Tibial nerve (tissue), 4 donors: ENCODE data around the gene GNB5. TPM values are rescaled to one million over a fixed set of nuclear protein-coding genes. Genes with fewer than 3 reads are reported as not detected.
A peak's percentile ranks its signal among the peaks of the same experiment; 100 is the strongest.
"Not testable (repeated sequence)": the region's sequence is repeated elsewhere in the genome, so short reads cannot be mapped to it uniquely, and the experiment has no call there.

ENCODE experiments used
- DNase-seq, 2 donors: peaks; one replicate each; pipeline ENCODE4 v3.0.0-alpha.2; 2019; ENCODE audit warnings: low spot score in 2 of 2
- H3K27ac ChIP-seq, 4 donors: fragments of 200-600 bp; sonication (generic) in 3 of 4; one replicate each; pipeline ENCODE4 v1.5.1; 2017 to 2019; ENCODE audit warnings: mild to moderate bottlenecking in 1 of 4
- H3K27me3 ChIP-seq, 2 donors: fragments of 200-600 bp; sonication (generic) in 1 of 2; one replicate each; pipeline versions ENCODE4 v1.5.1 to v1.6.0; 2017 to 2019
- H3K36me3 ChIP-seq, 3 donors: fragments of 200-600 bp; sonication (generic); one replicate each; pipeline ENCODE4 v1.5.1; 2018 to 2019
- H3K4me1 ChIP-seq, 4 donors: fragments of 200-600 bp; sonication (generic) in 3 of 4; one replicate each; pipeline ENCODE4 v1.5.1; 2017 to 2019
- H3K4me3 ChIP-seq, 4 donors: fragments of 200-600 bp; sonication (generic) in 3 of 4; one replicate each; pipeline ENCODE4 v1.5.1; 2017 to 2019; ENCODE audit warnings: mild to moderate bottlenecking in 1 of 4, moderate library complexity in 1 of 4
- H3K9me3 ChIP-seq, 4 donors: fragments of 200-600 bp; sonication (generic) in 3 of 4; one replicate each; pipeline ENCODE4 v1.5.1; 2017 to 2019
- CTCF ChIP-seq, 5 experiments: fragments of 200-600 bp in 3 of 5; fragments of 450-650 bp in 2 of 5; sonication (generic) in 3 of 5; IDR thresholded peaks; one replicate each; pipeline ENCODE4 v1.5.1; 2016 to 2019; ENCODE audit warnings: antibody characterized with exemption in 5 of 5, mild to moderate bottlenecking in 3 of 5, moderate library complexity in 2 of 5
- EP300 ChIP-seq, 2 donors: sonication (generic); formaldehyde crosslinking; IDR thresholded peaks; one replicate each; pipeline ENCODE4 v1.6.1; 2017; ENCODE audit warnings: antibody characterized with exemption in 2 of 2, mild to moderate bottlenecking in 1 of 2
- POLR2A ChIP-seq, 2 donors: fragments of 450-650 bp; IDR thresholded peaks; one replicate each; pipeline ENCODE4 v1.6.1; 2017; ENCODE audit warnings: antibody characterized with exemption in 2 of 2, mild to moderate bottlenecking in 2 of 2, moderate library complexity in 2 of 2
- WGBS, 2 donors: methylation state at CpG; one replicate each; pipeline ENCODE4 v1.1.5; 2018; 5-methylcytosine and 5-hydroxymethylcytosine counted together
- total RNA-seq, 4 donors: library from RNA; depleted of rRNA; stranded (reverse); fragments of >200 nt; gene quantifications; one replicate each; pipeline ENCODE4 v1.1.0, GENCODE V29; 2016

GNB5 gene
- 10 to 100 TPM in 3 of 4 donors, 1 to 10 TPM in 1; 5.5 to 24.1 (median 16.4) TPM for total RNA-seq

GRCh38 chr15:52191207-52191606, at the start of gene GNB5:
Gene GNB5, minus strand, starts transcription at chr15:52191392. Its CDS starts 6,716 bp downstream, at chr15:52184676.
- TF ChIP-seq POLR2A (IDR thresholded peaks at IDR 0.05) (no peak), CTCF (IDR thresholded peaks at IDR 0.05) (no peak), EP300 (IDR thresholded peaks at IDR 0.05) (no peak)
- H3K4me1 ChIP-seq: no peaks in the 10 kb centered on the region
- no peak within 1 kb of the TSS for H3K4me3 ChIP-seq
- no peak within 1 kb of the TSS for H3K27ac ChIP-seq
- DNase-seq: no peak
- H3K9me3 ChIP-seq: no peaks in the 10 kb centered on the region
- WGBS, 2 donors: 75 to 82% methylated on average over 7 of the region's 7 CpGs
- no peaks in the 10 kb centered on the region for H3K27me3 ChIP-seq
- H3K36me3 ChIP-seq: no peaks in the 10 kb centered on the region

- WGBS, 2 donors: 90 to 92% methylated on average over 3 of the region's 3 CpGs
- Histone ChIP-seq H3K4me1 (no peaks in the 10 kb centered on the region), H3K9me3 (no peaks in the 10 kb centered on the region), H3K4me3 (no peak overlapping the region), H3K36me3 (no peaks in the 10 kb centered on the region), H3K27me3 (no peaks in the 10 kb centered on the region), H3K27ac (no peak overlapping the region)
- DNase-seq: no peak
- TF ChIP-seq POLR2A (IDR thresholded peaks at IDR 0.05): no peak
- no peak for TF ChIP-seq EP300 (IDR thresholded peaks at IDR 0.05)
- TF ChIP-seq CTCF (IDR thresholded peaks at IDR 0.05): no peak
Observed at GRCh38 chr15:52240166-52240565, 49.0 kb upstream of the GNB5 start.

- H3K36me3 ChIP-seq, H3K27me3 ChIP-seq, H3K9me3 ChIP-seq, H3K4me3 ChIP-seq, DNase-seq, H3K27ac ChIP-seq, H3K4me1 ChIP-seq: not testable (repeated sequence)
- 96% methylated on average over 13 of the region's 13 CpGs for WGBS, 2 donors
Observed at GRCh38 chr15:52238989-52239525, 47.9 kb upstream of the GNB5 start.

- Histone ChIP-seq H3K27me3 (no peaks in the 10 kb centered on the region), H3K36me3 (no peaks in the 10 kb centered on the region), H3K9me3 (no peaks in the 10 kb centered on the region), H3K4me3 (no peak overlapping the region), H3K4me1 (peaks cover 0 to 7% (median 3%) of the 10 kb centered on the region in 4 donors), H3K27ac (no peak overlapping the region)
- WGBS, 2 donors: 88 to 92% methylated on average over 3 of the region's 3 CpGs
- no peak for DNase-seq
- TF ChIP-seq EP300 (IDR thresholded peaks at IDR 0.05) (no peak), CTCF (IDR thresholded peaks at IDR 0.05) (no peak), POLR2A (IDR thresholded peaks at IDR 0.05) (no peak)
Observed at GRCh38 chr15:52238149-52238548, 47.0 kb upstream of the GNB5 start.

- Histone ChIP-seq H3K36me3 (no peaks in the 10 kb centered on the region), H3K9me3 (no peaks in the 10 kb centered on the region), H3K27me3 (no peaks in the 10 kb centered on the region), H3K4me1 (peaks cover 0 to 7% (median 3%) of the 10 kb centered on the region in 4 donors), H3K27ac (peak overlapping the region in 1 of 4 donors; percentile 56), H3K4me3 (no peak overlapping the region)
- WGBS, 2 donors: 82 to 87% methylated on average over 7 to 8 of the region's 8 CpGs
- DNase-seq: no peak
- no peak for TF ChIP-seq CTCF (IDR thresholded peaks at IDR 0.05)
- TF ChIP-seq EP300 (IDR thresholded peaks at IDR 0.05): no peak
- no peak for TF ChIP-seq POLR2A (IDR thresholded peaks at IDR 0.05)
Observed at GRCh38 chr15:52236013-52236412, 44.8 kb upstream of the GNB5 start.
